Liver (tissue), 9 donors: ENCODE data around the gene NRROS. TPM values are rescaled to one million over a fixed set of nuclear protein-coding genes. Genes with fewer than 3 reads are reported as not detected.

Experiments
- DNase-seq: peaks from one replicate; pipeline ENCODE4 v3.0.0-alpha.2; 2017; ENCODE audit warnings: low spot score
- H3K27ac ChIP-seq, 2 donors: one replicate each; pipeline ENCODE4 v1.7.0; 2013; ENCODE audit warnings: inconsistent platforms in 2 of 2, low read length in 2 of 2, control low read depth in 1 of 2, low read depth in 1 of 2, mild to moderate bottlenecking in 1 of 2
- H3K27me3 ChIP-seq, 4 donors: one replicate each; pipeline versions ENCODE4 v1.6.1 to v1.7.0; 2013; ENCODE audit warnings: low read length in 3 of 4, inconsistent platforms in 1 of 4, mild to moderate bottlenecking in 1 of 4, moderate library complexity in 1 of 4; ENCODE audit not compliant: control insufficient read depth in 4 of 4, insufficient read depth in 4 of 4
- H3K36me3 ChIP-seq, 4 donors: one replicate each; pipeline versions ENCODE4 v1.6.1 to v1.7.0; 2013; ENCODE audit warnings: low read length in 3 of 4, mild to moderate bottlenecking in 3 of 4, low read depth in 1 of 4, moderate library complexity in 1 of 4; ENCODE audit not compliant: control insufficient read depth in 4 of 4, insufficient read depth in 3 of 4
- H3K4me1 ChIP-seq, 4 donors: one replicate each; pipeline versions ENCODE4 v1.6.1 to v1.7.0; 2013; ENCODE audit warnings: low read length in 3 of 4, mild to moderate bottlenecking in 3 of 4, moderate library complexity in 1 of 4; ENCODE audit not compliant: control insufficient read depth in 4 of 4, insufficient read depth in 4 of 4
- H3K4me3 ChIP-seq, 3 donors: one replicate each; pipeline versions ENCODE4 v1.6.1 to v1.7.0; 2013; ENCODE audit warnings: low read length in 3 of 3, control low read depth in 1 of 3, low read depth in 1 of 3, mild to moderate bottlenecking in 1 of 3
- H3K9ac ChIP-seq, 2 donors: one replicate each; pipeline ENCODE4 v1.7.0; 2013; ENCODE audit warnings: low read length in 2 of 2, mild to moderate bottlenecking in 2 of 2, moderate library complexity in 2 of 2, control low read depth in 1 of 2, low read depth in 1 of 2
- H3K9me3 ChIP-seq, 4 donors: one replicate each; pipeline versions ENCODE4 v1.6.1 to v1.7.0; 2013; ENCODE audit warnings: low read length in 3 of 4; ENCODE audit not compliant: control insufficient read depth in 4 of 4
- FOXA1 ChIP-seq: IDR thresholded peaks from 2 replicates; pipeline ENCODE4 v1.6.1; 2016; ENCODE audit warnings: antibody characterized with exemption
- FOXA2 ChIP-seq: IDR thresholded peaks from 2 replicates; pipeline ENCODE4 v1.6.1; 2016; ENCODE audit warnings: antibody characterized with exemption
- GABPA ChIP-seq, 2 donors: IDR thresholded peaks in 1 of 2; conservative IDR thresholded peaks in 1 of 2; 2 replicates each; pipeline ENCODE4 v1.6.1; 2016; ENCODE audit warnings: antibody characterized with exemption in 2 of 2, mild to moderate bottlenecking in 1 of 2, moderate library complexity in 1 of 2
- HNF4A ChIP-seq, 2 donors: conservative IDR thresholded peaks; 2 replicates each; pipeline ENCODE4 v1.6.1; 2016; ENCODE audit warnings: antibody characterized with exemption in 2 of 2, mild to moderate bottlenecking in 2 of 2
- JUND ChIP-seq, 2 donors: IDR thresholded peaks; 2 replicates each; pipeline ENCODE4 v1.6.1; 2016; ENCODE audit warnings: antibody characterized with exemption in 2 of 2
- NR2F2 ChIP-seq: IDR thresholded peaks from 2 replicates; pipeline ENCODE4 v1.6.1; 2016; ENCODE audit warnings: antibody characterized with exemption
- RAD21 ChIP-seq, 2 donors: IDR thresholded peaks; 2 replicates each; pipeline ENCODE4 v1.6.1; 2016; ENCODE audit warnings: antibody characterized with exemption in 2 of 2, mild to moderate bottlenecking in 2 of 2
- REST ChIP-seq: IDR thresholded peaks from 2 replicates; pipeline ENCODE4 v1.6.1; 2016; ENCODE audit warnings: antibody characterized with exemption, mild to moderate bottlenecking
- RXRA ChIP-seq, 2 donors: IDR thresholded peaks; 2 replicates each; pipeline ENCODE4 v1.6.1; 2017 to 2018; ENCODE audit warnings: antibody characterized with exemption in 2 of 2, mild to moderate bottlenecking in 1 of 2
- SP1 ChIP-seq: IDR thresholded peaks from 2 replicates; pipeline ENCODE4 v1.6.1; 2018; ENCODE audit warnings: antibody characterized with exemption, mild to moderate bottlenecking
- TAF1 ChIP-seq: conservative IDR thresholded peaks from 2 replicates; pipeline ENCODE4 v1.6.1; 2016; ENCODE audit warnings: antibody characterized with exemption, mild to moderate bottlenecking
- YY1 ChIP-seq: IDR thresholded peaks from 2 replicates; pipeline ENCODE4 v1.6.1; 2016; ENCODE audit warnings: antibody characterized with exemption, mild to moderate bottlenecking
- WGBS: extraction: QIAGEN DNeasy Blood & Tissue Kit; methylation state at CpG from one replicate; pipeline ENCODE4 v1.1.7; 2013; 5-methylcytosine and 5-hydroxymethylcytosine counted together
- polyA plus RNA-seq, 2 donors: library from polyadenylated mRNA; stranded (reverse) in 1 of 2; unstranded in 1 of 2; fragments of 200-250 nt in 1 of 2; fragments of >200 nt in 1 of 2; fragmentation: Nextera tagmentation in 1 of 2; extraction: Ambion mirVana in 1 of 2; gene quantifications; one replicate each; pipeline versions ENCODE4 v1.2.1 to v1.2.3, GENCODE V29; 2013 to 2015
- total RNA-seq, 2 donors: library from RNA; depleted of rRNA; stranded (reverse); fragments of >200 nt; gene quantifications; one replicate each; pipeline ENCODE4 v1.2.3, GENCODE V29; 2014
- TF ChIP-seq, protein P1 (sequence below): IDR thresholded peaks from 2 replicates; pipeline ENCODE4 v1.6.1; 2016; ENCODE audit warnings: antibody characterized with exemption
- TF ChIP-seq, protein P2 (sequence below): IDR thresholded peaks from 2 replicates; pipeline ENCODE4 v1.6.1; 2016; ENCODE audit warnings: antibody characterized with exemption
- TF ChIP-seq, protein P3 (sequence below): IDR thresholded peaks from 2 replicates; pipeline ENCODE4 v1.6.1; 2016; ENCODE audit warnings: antibody characterized with exemption
- donor health status: healthy.
- donor health status: healthy.
- donor health status: healthy.
- donor health status: healthy.
- donor health status: healthy.

Gene NRROS
- total and polyA plus RNA-seq, 4 donors, result 0.82 to 9.2 (median 3.0) TPM

DNA sequence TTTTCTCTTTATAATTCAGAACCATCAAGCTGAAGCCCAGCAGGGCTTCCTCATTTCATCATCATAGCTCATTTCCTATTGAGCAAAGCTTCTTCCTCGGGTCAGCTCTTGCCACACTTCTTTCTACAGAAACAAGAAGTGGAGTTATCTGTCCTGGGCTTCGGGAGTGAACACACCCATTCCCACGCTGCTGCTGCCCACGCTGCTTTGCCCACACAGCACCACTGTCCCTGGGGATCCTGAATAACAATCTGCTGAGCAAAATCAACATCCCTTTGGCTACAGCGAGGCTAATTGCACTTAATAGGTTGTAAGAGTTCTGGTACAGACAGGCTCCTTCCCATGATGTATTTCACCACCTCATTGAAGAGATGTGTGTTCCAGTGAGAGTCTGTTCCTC lies 48.9 kb downstream of the NRROS start:
- Histone ChIP-seq H3K9me3 (no peaks in the 10 kb centered on the region), H3K36me3 (no peaks in the 10 kb centered on the region), H3K9ac (no peak overlapping the region), H3K27me3 (no peaks in the 10 kb centered on the region), H3K4me3 (no peak overlapping the region), H3K27ac (peak overlapping the region in 1 of 2 donors; percentile 42), H3K4me1 (peaks cover 0 to 7% (median 1%) of the 10 kb centered on the region in 4 donors)
- DNase-seq, result no peak
- no peak for TF ChIP-seq FOXA1
- TF ChIP-seq, protein P1, sequence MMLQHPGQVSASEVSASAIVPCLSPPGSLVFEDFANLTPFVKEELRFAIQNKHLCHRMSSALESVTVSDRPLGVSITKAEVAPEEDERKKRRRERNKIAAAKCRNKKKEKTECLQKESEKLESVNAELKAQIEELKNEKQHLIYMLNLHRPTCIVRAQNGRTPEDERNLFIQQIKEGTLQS, result no peak
- TF ChIP-seq YY1, result no peak
- TF ChIP-seq FOXA2, result no peak
- no peak for TF ChIP-seq RAD21 (IDR thresholded peaks at IDR 0.05)
- no peak for TF ChIP-seq SP1
- no peak for TF ChIP-seq JUND (IDR thresholded peaks at IDR 0.05)
- 55% methylated on average over 5 of the region's 5 CpGs for WGBS

DNA sequence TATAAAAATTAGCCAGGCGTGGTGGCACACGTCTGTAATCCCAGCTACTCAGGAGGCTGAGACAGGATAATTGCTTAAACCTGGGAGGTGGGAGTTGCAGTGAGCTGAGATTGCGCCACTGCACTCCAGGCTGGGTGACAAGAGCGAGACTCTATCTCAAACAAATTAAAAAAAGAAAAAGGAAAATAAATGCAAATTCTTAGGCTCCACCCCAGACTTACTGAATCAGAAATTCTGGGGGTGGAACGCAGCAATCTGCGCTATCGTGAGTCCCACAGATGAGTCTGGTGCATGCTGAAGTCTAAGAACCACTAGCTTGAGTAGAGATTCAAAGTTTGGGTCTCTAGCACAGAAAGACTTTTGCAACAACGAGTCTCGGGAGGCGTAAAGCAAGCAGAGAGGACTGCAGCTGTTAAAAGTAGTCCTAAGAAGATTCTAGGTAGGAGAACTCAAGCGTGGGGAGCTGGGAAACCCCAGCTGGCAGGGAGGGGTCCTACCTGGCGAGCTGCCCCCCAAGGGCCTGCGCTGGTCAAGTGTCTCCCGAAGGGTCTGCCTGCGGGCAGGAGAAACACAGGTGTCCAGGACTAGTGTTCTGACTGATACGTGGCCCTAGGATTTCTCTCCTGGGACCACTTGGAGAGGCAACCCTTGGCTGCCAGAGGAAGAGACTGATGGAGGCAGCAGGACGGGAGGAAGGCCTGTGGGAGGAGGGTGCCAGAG lies 50.6 kb downstream of the NRROS start:
- WGBS, result 92% methylated on average over 17 of the region's 17 CpGs

GRCh38 chr3:196691386-196691785 lies 51.9 kb downstream of the NRROS start:
- no peak for DNase-seq
- Histone ChIP-seq H3K4me1 (no peaks in the 10 kb centered on the region), H3K27me3 (no peaks in the 10 kb centered on the region), H3K9me3 (no peaks in the 10 kb centered on the region), H3K27ac (no peak overlapping the region), H3K4me3 (no peak overlapping the region), H3K9ac (no peak overlapping the region), H3K36me3 (no peaks in the 10 kb centered on the region)
- TF ChIP-seq, protein P2, sequence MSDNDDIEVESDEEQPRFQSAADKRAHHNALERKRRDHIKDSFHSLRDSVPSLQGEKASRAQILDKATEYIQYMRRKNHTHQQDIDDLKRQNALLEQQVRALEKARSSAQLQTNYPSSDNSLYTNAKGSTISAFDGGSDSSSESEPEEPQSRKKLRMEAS, result no peak
- 69% methylated on average over 8 of the region's 8 CpGs for WGBS

More for the DNA sequence above, 50.6 kb downstream of the NRROS start:
- Histone ChIP-seq H3K27me3 (no peaks in the 10 kb centered on the region), H3K4me1 (peaks cover 0 to 2% (median 0%) of the 10 kb centered on the region in 4 donors), H3K36me3 (no peaks in the 10 kb centered on the region), H3K9ac (no peak overlapping the region), H3K4me3 (no peak overlapping the region), H3K9me3 (no peaks in the 10 kb centered on the region), H3K27ac (no peak overlapping the region)
- TF ChIP-seq FOXA1 (no peak), TAF1 (no peak)
- DNase-seq, result no peak

- Histone ChIP-seq H3K9ac (no peak overlapping the region), H3K36me3 (no peaks in the 10 kb centered on the region), H3K27ac (no peak overlapping the region), H3K4me3 (no peak overlapping the region), H3K27me3 (no peaks in the 10 kb centered on the region), H3K4me1 (no peaks in the 10 kb centered on the region), H3K9me3 (no peaks in the 10 kb centered on the region)
- no peak for DNase-seq
- TF ChIP-seq HNF4A (conservative IDR thresholded peaks at IDR 0.05) (no peak), NR2F2 (no peak), TAF1 (no peak), JUND (IDR thresholded peaks at IDR 0.05) (no peak), RXRA (IDR thresholded peaks at IDR 0.05) (no peak), YY1 (no peak), RAD21 (IDR thresholded peaks at IDR 0.05) (no peak), SP1 (no peak), GABPA (IDR thresholded peaks at IDR 0.05 in 1 of 2, conservative IDR thresholded peaks at IDR 0.05 in 1 of 2) (no peak), FOXA1 (no peak), FOXA2 (no peak), REST (no peak)
- TF ChIP-seq, protein P1, result no peak
- TF ChIP-seq, protein P2, result no peak
- TF ChIP-seq, protein P3, sequence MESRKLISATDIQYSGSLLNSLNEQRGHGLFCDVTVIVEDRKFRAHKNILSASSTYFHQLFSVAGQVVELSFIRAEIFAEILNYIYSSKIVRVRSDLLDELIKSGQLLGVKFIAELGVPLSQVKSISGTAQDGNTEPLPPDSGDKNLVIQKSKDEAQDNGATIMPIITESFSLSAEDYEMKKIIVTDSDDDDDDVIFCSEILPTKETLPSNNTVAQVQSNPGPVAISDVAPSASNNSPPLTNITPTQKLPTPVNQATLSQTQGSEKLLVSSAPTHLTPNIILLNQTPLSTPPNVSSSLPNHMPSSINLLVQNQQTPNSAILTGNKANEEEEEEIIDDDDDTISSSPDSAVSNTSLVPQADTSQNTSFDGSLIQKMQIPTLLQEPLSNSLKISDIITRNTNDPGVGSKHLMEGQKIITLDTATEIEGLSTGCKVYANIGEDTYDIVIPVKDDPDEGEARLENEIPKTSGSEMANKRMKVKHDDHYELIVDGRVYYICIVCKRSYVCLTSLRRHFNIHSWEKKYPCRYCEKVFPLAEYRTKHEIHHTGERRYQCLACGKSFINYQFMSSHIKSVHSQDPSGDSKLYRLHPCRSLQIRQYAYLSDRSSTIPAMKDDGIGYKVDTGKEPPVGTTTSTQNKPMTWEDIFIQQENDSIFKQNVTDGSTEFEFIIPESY, result no peak
- WGBS, result 26% methylated on average over 1 of the region's 1 CpG
Observed at GRCh38 chr3:196694202-196694638, 54.7 kb downstream of the NRROS start.
